GM21367 (cell line): ENCODE measurements around the gene CSE1L.
"Not testable (repeated sequence)": the region's sequence is repeated elsewhere in the genome, so short reads cannot be mapped to it uniquely, and the experiment has no call there.

ENCODE experiments used
- ATAC-seq: cut with Tn5 transposase; IDR thresholded peaks from one replicate; pipeline ENCODE4 v1.9.1; 2021; ENCODE audit not compliant: unreplicated experiment

Gene CSE1L, protein sequence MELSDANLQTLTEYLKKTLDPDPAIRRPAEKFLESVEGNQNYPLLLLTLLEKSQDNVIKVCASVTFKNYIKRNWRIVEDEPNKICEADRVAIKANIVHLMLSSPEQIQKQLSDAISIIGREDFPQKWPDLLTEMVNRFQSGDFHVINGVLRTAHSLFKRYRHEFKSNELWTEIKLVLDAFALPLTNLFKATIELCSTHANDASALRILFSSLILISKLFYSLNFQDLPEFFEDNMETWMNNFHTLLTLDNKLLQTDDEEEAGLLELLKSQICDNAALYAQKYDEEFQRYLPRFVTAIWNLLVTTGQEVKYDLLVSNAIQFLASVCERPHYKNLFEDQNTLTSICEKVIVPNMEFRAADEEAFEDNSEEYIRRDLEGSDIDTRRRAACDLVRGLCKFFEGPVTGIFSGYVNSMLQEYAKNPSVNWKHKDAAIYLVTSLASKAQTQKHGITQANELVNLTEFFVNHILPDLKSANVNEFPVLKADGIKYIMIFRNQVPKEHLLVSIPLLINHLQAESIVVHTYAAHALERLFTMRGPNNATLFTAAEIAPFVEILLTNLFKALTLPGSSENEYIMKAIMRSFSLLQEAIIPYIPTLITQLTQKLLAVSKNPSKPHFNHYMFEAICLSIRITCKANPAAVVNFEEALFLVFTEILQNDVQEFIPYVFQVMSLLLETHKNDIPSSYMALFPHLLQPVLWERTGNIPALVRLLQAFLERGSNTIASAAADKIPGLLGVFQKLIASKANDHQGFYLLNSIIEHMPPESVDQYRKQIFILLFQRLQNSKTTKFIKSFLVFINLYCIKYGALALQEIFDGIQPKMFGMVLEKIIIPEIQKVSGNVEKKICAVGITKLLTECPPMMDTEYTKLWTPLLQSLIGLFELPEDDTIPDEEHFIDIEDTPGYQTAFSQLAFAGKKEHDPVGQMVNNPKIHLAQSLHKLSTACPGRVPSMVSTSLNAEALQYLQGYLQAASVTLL

DNA sequence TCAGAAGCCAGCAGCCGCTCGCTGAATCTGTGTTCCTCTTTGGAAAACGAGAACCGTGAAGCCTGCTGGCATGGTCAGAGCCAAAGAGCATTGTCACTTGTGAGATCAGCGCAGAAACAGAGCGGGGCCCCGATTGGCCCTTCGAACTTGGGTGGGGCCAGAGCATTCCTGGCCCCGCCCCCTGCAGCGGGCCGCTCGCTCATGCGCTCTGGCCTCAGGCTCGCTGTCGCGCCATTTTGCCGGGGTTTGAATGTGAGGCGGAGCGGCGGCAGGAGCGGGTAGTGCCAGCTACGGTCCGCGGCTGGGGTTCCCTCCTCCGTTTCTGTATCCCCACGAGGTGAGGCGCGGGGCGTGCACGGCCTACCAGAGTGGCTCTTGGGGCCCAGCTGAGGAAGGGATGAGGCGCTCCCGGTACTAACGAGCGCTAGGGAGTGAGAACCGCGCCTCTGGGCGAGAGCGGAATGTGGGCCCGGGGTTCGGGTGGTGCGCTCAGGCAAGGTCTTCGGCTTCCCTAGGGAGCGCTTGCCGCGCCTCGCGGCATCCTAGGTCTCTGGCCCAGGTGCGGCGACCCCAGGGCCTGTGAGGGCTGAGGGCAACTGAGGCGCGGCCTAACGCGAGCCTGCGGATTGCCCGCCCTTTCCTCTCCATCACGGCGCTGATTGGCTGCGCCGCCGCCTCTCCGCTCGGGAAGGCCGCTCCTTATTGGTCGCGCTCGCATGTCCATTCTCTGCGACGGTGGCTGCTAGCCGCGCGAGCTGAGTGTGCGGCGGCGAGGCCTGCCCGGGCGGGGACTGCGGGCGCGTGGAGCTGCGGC is at the start of gene CSE1L:
Gene CSE1L, plus strand, starts transcription at position 226 of the 814 bp plus-strand sequence. CDS start 12,152 bp downstream, outside the sequence.
- ATAC-seq, result peak; percentile 81

DNA sequence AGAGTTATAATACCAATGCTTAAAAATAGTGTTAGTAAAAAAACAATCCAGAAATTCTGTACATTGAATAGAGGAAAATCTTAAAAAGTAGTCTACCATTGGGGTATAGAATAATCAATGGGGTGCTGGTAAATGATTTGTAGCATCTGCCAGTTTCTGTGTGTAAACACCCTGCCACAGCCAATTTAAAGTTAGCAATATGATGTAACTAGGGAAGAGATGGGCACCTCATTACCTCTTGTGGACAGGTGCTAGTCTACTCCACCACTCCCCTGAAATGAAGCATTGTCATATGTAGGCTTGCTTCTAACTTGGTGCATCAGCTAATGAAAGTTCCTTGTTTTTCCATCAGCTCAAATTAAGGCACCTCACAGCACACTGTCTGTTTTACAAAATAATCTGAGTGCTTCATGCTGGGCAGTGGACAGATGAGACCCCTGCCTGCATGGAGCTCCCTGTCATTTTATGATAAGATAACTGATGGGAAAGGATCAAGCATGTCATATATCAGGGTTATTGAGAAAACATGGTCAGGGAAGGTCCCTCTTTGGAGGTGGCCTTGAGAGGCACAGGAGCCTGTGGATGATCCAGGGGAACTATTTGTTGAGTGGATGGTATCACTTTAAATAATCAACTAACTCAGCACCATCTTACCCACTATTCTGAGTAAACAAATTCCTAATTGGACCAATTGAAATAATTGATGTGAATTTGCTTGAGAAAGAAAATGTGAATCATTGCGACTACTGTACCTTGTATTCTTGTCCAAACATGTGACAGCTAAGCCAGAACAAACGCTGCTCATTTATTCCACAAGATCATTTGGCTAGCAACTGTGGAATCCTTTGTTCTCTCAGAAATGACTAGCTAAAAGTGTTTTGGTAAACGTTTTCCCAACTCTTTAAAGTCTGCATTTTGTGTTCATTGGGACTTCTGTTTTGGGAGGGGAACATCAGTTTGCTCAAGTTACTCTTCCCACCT is 45.9 kb upstream of the CSE1L start:
- ATAC-seq, result no peak

DNA sequence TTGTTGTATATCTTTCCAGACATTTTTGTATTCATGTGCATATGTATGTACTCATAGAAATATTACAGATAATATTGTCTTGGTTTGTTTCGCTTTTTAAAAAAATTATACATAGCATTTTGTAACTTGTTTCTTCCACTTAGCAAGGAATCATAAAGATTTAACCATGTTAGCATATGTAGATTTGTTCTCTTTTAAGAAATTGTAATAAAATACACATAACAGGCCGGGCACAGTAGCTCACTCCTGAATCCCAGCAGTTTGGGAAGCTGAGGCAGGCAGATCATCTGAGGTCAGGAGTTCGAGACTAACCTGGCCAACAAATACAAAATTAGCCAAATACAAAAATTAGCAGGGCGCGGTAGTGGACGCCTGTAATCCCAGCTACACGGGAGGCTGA is 44.4 kb upstream of the CSE1L start:
- ATAC-seq, result no peak

DNA sequence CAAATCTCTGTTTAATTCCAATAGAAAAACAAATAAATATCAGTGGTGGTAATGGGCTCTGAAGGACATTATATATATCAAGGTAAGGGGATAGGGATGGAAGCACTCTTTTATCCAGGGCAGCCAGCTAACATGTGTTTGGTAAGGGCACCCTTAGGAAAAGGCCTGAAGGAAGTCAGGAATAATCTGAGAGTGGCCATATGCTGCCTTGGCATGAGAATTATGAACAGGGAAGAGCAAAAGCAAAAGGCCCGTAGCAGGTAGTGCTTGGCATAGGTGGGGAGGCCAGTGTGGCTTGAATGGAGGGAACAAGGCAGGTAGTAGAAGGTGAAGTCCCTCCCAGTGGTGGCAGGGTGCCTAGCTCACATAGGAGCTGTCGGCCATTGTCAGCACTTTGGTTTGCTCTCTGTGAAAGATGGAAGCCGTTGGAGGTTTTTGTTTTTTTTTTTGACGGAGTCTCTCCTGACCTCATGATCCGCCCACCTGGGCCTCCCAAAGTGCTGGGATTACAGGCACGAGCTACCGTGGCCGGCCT is 39.6 kb upstream of the CSE1L start:
- ATAC-seq, result no peak

DNA sequence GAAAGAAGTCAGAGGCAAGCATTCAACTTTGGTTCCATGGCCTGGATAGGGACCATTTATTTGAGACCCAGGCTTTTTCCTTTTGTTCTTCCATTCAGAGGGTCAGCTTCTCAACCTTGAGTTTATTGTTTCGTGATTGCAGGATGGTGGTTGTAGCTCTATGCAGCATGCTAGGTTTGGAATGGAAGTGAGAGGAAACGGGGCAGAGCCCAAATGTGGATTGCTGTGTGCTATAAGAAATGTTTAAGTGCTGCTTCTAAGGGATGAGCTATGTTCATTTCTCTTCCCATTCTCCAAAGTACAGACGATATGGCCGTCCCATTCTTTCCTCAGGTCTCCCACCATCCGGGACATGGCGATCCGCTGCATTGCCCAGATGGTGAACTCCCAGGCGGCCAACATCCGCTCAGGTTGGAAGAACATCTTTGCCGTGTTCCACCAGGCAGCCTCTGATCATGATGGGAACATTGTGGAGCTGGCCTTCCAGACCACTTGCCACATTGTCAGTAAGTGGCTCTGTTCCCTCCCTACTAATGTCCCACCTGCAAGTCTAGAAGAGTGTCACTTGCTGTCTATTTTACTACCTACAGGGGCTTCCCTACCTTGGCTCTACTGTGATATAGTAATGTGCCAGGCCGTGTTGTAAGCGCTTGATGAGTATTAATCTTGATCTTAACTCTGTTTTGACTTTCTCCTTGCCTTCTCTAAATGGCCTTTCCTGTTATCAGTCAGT is 36.0 kb upstream of the CSE1L start:
- no peak for ATAC-seq

DNA sequence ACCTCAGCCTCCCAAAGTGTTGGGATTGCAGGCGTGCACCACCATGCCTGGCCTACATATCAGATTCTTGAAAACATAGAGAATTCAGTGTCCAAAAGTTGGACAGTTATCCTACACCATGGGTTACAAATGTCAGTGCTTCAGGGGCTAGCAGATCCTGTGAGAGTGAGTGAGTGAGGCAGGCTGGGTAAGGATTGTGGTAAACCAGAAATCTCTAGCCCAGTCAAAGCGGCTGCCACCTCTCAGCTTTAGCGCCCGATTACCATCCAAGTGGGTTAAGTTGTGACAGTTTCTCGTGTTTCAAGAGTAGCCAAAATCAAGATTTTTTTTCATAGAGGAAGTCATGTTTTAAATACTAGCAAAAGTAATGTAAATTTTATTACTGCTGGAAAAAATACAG is 21.9 kb upstream of the CSE1L start:
- ATAC-seq, result no peak

DNA sequence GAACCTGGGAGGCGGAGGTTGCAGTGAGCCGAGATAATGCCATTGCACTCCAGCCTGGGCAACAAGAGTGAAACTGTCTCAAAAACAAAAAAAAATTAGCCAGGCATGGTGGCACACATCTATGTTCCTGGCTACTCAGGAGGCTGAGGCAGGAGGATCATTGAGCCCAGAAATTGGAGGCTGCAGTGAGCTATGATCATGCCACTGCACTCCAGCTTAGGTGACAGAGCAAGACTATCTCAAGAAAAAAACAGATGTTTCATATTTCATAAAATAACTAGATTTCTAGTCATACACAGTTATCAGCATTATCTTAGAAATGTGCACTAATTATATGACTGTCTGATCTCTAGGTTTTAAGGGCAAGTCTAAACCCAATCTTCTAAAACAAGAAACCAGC is 17.9 kb upstream of the CSE1L start:
- ATAC-seq, result not testable (repeated sequence)

DNA sequence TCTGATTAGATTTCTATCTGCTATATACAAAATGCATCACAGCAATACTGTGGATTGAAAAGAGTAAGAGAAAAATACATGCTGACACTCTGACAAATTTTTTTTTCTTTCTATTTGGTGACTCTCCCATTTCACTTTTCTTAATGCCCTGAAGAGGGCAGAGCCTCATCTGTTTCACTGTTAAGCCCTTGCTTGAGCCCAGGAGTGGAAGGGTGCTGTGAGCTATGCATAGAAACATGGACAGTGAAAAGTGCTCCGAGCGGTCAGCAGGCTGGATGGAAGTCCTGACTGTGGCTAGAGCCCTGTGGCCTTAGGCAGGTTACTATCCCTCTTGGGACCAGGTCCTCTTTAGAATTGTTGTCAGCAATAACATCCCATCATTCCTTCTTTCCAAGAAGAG is 17.4 kb upstream of the CSE1L start:
- no peak for ATAC-seq

DNA sequence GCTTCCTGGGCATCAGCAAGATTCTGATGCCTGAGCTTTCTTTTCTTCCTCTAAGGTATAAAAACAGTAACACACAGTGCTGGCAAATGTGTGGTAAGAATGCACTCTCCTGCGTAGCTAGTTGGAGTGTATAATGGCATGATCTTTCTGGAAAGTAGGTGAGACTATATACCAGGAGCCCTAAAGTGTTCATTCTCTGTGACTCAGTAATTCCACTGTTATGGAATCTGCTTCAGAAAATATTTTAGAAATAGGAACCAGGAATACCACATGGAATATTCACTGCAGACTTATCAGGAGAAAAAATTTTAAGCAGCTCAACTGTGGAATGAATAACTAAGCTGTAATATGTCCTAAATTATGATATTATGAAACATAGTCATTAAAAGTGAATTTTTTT is 16.9 kb upstream of the CSE1L start:
- ATAC-seq, result no peak

DNA sequence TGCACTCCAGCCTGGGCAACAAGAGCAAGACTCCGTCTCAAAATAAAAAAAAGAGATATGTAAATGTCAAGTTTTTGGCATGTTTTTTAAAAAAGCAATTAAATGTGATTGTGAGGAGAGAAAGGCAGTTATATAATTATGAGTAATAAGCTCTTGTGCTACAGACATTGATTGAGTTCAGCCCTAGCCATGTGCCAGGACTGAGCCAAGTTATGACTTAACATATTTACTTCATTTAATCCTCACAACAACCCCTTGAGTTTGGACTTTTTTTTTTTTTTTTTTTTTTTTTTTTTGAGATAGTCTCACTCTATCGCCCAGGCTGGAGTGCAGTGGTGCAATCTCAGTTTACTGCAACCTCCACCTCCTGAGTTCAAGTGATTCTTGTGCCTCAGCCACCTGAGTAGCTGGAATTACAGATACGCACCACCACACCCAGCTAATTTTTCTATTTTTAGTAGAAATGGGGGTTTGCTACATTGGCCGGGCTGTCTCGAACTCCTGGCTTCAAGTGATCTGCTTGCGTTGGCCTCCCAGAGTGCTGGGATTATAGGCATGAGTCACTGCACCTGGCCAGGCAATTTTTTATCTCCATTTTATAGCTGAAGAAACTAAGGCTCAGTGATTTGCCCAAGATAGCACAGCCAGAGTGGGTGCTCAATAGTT is 15.0 kb upstream of the CSE1L start:
- no peak for ATAC-seq

DNA sequence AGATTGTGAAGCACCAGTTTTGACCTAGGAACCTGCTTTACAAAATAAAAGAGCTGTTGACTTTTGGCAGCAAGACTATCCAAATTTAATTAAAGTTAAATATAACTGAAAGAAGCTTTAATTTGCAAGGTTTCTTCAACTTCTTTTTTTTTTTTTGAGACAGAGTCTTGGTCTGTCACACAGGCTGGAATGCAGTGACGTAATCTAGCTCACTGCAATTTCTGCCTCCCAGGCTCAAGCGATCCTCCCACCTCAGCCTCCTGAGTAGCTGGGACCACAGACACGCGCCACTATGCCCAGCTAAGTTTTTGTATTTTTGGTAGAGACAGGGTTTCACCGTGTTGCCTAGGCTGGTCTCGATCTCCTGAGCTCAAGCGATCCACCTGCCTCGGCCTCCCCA is 13.7 kb upstream of the CSE1L start:
- ATAC-seq, result no peak

DNA sequence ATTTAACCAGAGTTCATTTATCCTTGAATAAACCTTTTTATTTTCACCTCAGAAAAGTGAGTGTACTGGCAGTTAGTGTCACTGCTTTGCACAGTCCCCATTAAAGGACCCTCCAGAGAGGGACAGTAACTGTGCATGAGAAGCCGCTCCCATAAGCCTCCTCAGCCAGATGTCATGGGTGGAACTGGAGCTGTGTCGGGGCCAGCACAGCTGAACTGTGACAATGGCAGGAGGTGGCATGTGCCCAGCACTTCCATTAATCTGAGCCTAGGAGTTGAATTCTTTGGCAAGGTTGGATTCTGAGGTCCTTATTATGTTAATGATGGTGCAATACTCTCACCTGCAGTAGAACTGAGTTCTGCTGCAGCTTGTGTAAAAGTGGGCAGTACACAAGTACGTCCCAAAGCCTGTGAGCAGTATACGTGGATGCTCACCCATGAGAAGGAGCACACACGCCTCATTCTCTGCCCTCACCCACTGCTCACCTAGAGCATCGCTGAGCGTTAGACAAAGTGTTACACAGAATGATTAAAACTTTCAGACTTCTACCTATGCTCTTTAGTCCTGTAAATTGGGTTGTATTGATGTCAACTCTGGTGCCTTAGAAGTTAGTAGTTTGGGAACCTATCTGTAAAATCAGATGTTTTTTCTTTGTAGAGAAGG is 11.9 kb upstream of the CSE1L start:
- ATAC-seq, result no peak

DNA sequence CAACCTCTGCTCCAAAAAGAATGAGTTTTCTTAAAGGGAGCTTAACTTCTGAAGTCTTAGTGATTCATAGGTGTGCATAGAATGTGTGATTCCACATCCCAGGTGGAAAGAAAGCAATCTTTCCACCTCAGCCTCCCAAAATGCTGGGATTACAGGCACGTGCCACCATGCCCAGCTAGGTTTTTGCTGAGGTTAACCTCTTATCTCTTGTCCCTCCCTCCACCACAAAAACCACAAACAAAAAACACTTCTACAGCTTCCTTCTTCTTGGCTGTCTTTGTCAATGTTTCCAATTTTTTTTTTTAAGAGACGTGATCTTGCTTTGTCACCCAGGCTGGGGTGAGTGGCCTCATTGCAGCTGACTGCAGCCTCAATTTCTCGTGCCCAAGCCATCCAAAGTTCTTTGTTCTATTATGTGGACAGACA is 8.1 kb upstream of the CSE1L start:
- no peak for ATAC-seq

DNA sequence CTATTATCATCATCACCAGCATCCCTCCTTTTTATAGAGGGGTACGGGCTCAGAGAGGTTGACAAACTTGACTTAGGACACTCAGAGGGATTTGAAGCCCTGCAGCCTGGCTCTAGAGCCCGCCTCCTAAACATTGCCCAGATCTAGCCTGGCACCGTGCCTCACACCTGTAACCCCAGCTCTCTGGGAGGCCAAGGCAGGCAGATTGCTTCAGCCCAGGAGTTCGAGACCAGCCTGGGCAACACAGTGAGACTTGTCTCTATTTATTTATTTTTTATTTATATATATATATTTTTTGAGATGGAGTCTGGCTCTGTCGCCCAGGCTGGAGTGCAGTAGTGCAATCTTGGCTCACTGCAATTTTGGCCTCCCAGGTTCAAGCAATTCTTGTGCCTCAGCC is 6.3 kb upstream of the CSE1L start:
- no peak for ATAC-seq

DNA sequence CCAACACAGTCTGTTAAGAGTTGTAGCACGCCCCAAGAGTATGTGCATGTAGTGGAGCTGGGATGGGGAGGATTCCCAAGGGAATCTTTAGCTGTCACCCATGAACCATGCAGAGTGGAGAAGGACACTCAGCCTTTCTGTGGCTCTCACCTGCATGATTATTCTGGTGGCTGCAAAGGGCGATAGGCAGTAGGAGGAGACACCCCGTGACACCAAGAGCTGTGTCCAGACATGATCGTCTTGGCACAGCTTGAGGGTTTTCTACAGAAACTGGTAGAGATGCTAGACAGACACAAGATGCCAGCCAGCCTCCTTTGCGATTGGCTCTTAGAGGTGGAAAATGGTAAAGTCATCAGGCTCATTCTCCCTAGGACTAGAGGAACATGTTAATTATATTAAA is 3.1 kb upstream of the CSE1L start:
- no peak for ATAC-seq

DNA sequence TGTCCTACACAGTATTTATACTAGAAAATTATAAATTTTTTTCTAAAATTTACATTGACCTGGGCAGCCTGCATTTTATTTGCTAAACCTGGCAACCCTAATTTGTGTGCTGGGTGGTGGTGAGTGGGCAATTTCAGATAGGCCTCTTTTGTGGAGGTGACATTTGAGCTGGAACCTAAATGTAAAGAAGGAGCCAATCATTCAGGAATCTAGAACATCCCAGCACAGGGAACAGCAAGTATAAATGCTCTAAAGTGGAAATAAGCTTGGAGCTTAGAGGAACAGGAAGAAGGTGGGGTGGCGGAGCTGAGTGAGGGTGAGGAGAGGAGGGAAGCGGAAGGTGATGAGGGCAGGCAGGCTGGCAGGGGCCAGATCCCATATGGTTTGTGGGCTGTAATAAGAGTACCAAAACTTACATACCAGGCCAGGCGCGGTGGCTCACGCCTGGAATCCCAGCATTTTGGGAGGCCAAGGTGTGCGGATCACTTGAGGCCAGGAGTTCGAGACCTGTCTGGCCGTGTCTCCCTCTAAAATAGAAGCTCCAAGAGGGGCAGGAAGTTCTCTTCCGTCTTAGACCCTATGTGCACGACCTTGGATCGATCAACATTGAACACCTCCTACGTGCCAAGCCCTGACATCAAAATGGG is 549 bp upstream of the CSE1L start:
- no peak for ATAC-seq

DNA sequence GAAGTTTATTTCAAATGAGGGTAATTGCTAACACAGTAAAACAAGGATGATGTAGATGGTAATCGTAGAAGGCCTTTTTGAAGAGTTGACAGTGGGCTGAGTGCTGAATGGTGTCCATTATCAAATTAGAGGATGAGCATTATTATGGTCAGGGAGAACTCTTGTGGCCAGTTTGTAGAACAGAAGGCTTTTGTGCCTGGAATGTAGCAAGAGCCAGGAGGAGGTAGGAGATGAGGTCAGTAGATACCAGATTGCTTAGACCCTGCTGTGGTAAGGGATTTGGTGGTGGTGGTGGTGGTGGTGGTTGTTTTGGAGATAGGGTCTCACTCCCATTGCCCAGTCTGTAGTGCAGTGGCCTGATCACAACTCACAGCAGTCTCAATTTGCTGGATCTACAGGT is 6.2 kb downstream of the CSE1L start:
- no peak for ATAC-seq
